IPS DF 19.7 (cell line): Measurements from ENCODE around the gene CT45A3.
"Not testable (repeated sequence)": the region's sequence is repeated elsewhere in the genome, so short reads cannot be mapped to it uniquely, and the experiment has no call there.

Experiments used
- DNase-seq: peaks from one replicate; pipeline ENCODE4 v3.0.0-alpha.2; 2013; ENCODE audit warnings: low read depth, low spot score

Gene CT45A3

GRCh38 chrX:135768091-135768490, at the start of gene CT45A3:
Gene CT45A3 (minus strand): TSS chrX:135768191. CDS start chrX:135764444, 3,747 bp downstream.
- DNase-seq = not testable (repeated sequence)

- not testable (repeated sequence) for DNase-seq
Observed at GRCh38 chrX:135802687-135803086, 34.7 kb upstream of the CT45A3 start, which contains the start of gene CT45A6. Gene CT45A6 (minus strand): TSS chrX:135802787. CDS start chrX:135798993, 3,794 bp downstream.

GRCh38 chrX:135785403-135785802, 17.4 kb upstream of the CT45A3 start, which contains the start of gene CT45A5:
Gene CT45A5 (minus strand): TSS chrX:135785503. CDS start chrX:135781729, 3,774 bp downstream.
- not testable (repeated sequence) for DNase-seq

GRCh38 chrX:135744739-135745138, 23.3 kb downstream of the CT45A3 start:
- DNase-seq = not testable (repeated sequence)

GRCh38 chrX:135741192-135741715, 26.7 kb downstream of the CT45A3 start:
- no peak for DNase-seq

- no peak for DNase-seq
Observed at GRCh38 chrX:135740681-135741149, 27.3 kb downstream of the CT45A3 start.

GRCh38 chrX:135737366-135738071, 30.5 kb downstream of the CT45A3 start:
- no peak for DNase-seq

GRCh38 chrX:135734666-135735065, 33.3 kb downstream of the CT45A3 start:
- DNase-seq = not testable (repeated sequence)

- DNase-seq = no peak
Observed at GRCh38 chrX:135713795-135714194, 54.2 kb downstream of the CT45A3 start.

- not testable (repeated sequence) for DNase-seq
Observed at GRCh38 chrX:135713183-135713689, 54.8 kb downstream of the CT45A3 start, which contains the start of gene CT45A1. Gene CT45A1 (plus strand): TSS chrX:135713639. CDS start chrX:135718941, 5,302 bp downstream.
